ENCODE measurements around the gene ANGPTL8. TPM values are rescaled to one million over a fixed set of nuclear protein-coding genes. Genes with fewer than 3 reads are reported as not detected.

ANGPTL8 gene
- total RNA-seq, 6 experiments from 2014 or later = 56.7 to 287 (median 140) TPM

GRCh38 chr19:11199517-11199916 is 39.9 kb upstream of the ANGPTL8 start:
- Histone ChIP-seq H3K27me3 (no peaks in the 10 kb centered on the region), H3K36me3 (no peaks in the 10 kb centered on the region), H3K4me1 (peaks cover 0 to 32% (median 11%) of the 10 kb centered on the region in 4 donors), H3K9me3 (no peaks in the 10 kb centered on the region), H3K27ac (peak overlapping the region in 1 of 3 donors; percentile 72), H3K4me3 (no peak overlapping the region)
- intact Hi-C loops (cut with DNase I) = no loop called here
- 87% methylated on average over 3 of the region's 5 CpGs for WGBS (ENCODE audit: insufficient coverage, low coverage, low lambda C conversion rate, missing lambda C conversion rate)
- ATAC-seq (no peak), DNase-seq (no peak)
- no peak for TF ChIP-seq POLR2A (IDR thresholded peaks at IDR 0.05)
- TF ChIP-seq, protein P1, sequence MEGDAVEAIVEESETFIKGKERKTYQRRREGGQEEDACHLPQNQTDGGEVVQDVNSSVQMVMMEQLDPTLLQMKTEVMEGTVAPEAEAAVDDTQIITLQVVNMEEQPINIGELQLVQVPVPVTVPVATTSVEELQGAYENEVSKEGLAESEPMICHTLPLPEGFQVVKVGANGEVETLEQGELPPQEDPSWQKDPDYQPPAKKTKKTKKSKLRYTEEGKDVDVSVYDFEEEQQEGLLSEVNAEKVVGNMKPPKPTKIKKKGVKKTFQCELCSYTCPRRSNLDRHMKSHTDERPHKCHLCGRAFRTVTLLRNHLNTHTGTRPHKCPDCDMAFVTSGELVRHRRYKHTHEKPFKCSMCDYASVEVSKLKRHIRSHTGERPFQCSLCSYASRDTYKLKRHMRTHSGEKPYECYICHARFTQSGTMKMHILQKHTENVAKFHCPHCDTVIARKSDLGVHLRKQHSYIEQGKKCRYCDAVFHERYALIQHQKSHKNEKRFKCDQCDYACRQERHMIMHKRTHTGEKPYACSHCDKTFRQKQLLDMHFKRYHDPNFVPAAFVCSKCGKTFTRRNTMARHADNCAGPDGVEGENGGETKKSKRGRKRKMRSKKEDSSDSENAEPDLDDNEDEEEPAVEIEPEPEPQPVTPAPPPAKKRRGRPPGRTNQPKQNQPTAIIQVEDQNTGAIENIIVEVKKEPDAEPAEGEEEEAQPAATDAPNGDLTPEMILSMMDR (IDR thresholded peaks at IDR 0.05) = no peak

DNA sequence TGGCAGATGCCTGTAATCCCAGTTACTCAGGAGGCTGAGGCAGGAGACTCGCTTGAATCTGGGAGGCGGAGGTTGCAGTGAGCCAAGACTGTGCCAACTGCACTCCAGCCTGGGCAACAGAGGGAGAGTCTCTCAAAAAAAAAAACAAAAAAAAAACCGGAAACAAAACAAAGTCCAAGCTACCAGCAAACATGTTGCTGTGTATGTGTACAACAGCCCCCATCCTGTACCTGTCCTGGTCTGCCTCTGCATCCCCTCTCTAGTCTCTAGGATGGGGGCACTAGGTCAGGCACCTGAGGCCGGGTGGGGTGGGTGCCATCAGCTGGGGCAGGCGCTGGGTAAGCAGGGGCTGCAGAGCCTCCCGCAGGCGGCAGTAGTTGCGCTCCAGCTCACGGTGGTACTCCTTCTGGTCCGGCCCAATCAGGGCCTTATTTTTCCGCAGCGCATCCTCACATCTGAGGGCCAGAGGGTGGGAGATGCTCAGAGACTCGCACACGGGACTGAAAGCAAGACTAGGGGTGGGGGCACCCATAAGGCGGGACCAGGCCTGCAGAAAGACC is 39.3 kb upstream of the ANGPTL8 start:
- TF ChIP-seq, protein P1 (IDR thresholded peaks at IDR 0.05) = no peak
- no peak for TF ChIP-seq POLR2A (IDR thresholded peaks at IDR 0.05)
- 37% methylated on average over 3 of the region's 15 CpGs for WGBS (ENCODE audit: insufficient coverage, low coverage, low lambda C conversion rate, missing lambda C conversion rate)
- intact Hi-C loops (cut with DNase I) = loop anchor here in 1 of 2 donors (5.0 kb wide), 1 partner anchor 63 kb away; no protein-coding TSS in a partner anchor
- Histone ChIP-seq H3K4me1 (peaks cover 0 to 36% (median 14%) of the 10 kb centered on the region in 4 donors), H3K27me3 (no peaks in the 10 kb centered on the region), H3K4me3 (no peak overlapping the region), H3K36me3 (no peaks in the 10 kb centered on the region), H3K27ac (no peak overlapping the region), H3K9me3 (no peaks in the 10 kb centered on the region)
- ATAC-seq (no peak), DNase-seq (no peak)

DNA sequence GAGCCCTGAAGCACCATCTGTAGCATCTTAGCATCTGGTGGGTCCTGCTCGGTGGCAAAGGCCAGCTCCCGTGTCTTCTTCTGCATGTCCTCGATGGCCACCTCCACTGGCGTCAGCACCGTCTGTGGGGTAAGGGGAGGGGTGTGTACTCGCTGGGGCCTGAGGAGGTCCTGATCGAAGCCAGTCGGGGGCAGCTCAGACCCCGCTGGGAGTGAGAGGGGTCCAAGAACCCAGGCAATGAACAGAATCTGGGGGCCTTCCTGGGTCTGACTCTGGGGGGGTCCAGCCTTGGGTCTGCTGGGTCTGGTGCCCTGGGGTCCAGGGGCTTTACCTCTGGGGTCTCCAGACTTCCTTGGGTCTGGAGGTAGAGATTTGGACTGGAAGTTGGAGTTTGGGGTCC is 38.5 kb upstream of the ANGPTL8 start:
- no CpG with 5 or more reads among the region's 9 CpGs for WGBS (ENCODE audit: insufficient coverage, low coverage, low lambda C conversion rate, missing lambda C conversion rate)
- no peaks in the 10 kb centered on the region for H3K9me3 ChIP-seq
- no peak for TF ChIP-seq POLR2A (IDR thresholded peaks at IDR 0.05)
- TF ChIP-seq, protein P1 (IDR thresholded peaks at IDR 0.05) = no peak
- DNase-seq (no peak), ATAC-seq (no peak)
- H3K4me1 ChIP-seq = peaks cover 0 to 34% (median 16%) of the 10 kb centered on the region in 4 donors
- intact Hi-C loops (cut with DNase I) = loop anchor here in 1 of 2 donors (5.0 kb wide), 1 partner anchor 64 kb away; no protein-coding TSS in a partner anchor
- H3K36me3 ChIP-seq = no peaks in the 10 kb centered on the region
- H3K4me3 ChIP-seq = no peak overlapping the region
- no peaks in the 10 kb centered on the region for H3K27me3 ChIP-seq
- no peak overlapping the region for H3K27ac ChIP-seq

GRCh38 chr19:11201791-11202190 is 37.6 kb upstream of the ANGPTL8 start:
- H3K36me3 ChIP-seq = no peaks in the 10 kb centered on the region
- H3K27ac ChIP-seq = no peak overlapping the region
- 72% methylated on average over 18 of the region's 24 CpGs for WGBS (ENCODE audit: insufficient coverage, low coverage, low lambda C conversion rate, missing lambda C conversion rate)
- peak in 1 of 4 donors; percentile 15 for ATAC-seq
- DNase-seq = no peak
- no peaks in the 10 kb centered on the region for H3K27me3 ChIP-seq
- TF ChIP-seq, protein P1 (IDR thresholded peaks at IDR 0.05) = no peak
- no peak for TF ChIP-seq POLR2A (IDR thresholded peaks at IDR 0.05)
- intact Hi-C loops (cut with DNase I) = loop anchor here (2.0 to 5.0 kb wide), 2 partner anchors 63 to 64 kb away; no protein-coding TSS in a partner anchor
- no peak overlapping the region for H3K4me3 ChIP-seq
- peaks cover 0 to 31% (median 15%) of the 10 kb centered on the region in 4 donors for H3K4me1 ChIP-seq
- no peaks in the 10 kb centered on the region for H3K9me3 ChIP-seq
